HG03565 (cell line): Measurements from ENCODE around the gene CDH2.

Experiments used
- ATAC-seq: cut with Tn5 transposase; IDR thresholded peaks from one replicate; pipeline ENCODE4 v1.9.1; 2021; ENCODE audit warnings: mild to moderate bottlenecking, moderate library complexity; ENCODE audit not compliant: unreplicated experiment

The CDH2 gene

GRCh38 chr18:28171837-28172236 is 5.1 kb downstream of the CDH2 start:
- no peak for ATAC-seq

GRCh38 chr18:28168725-28169124 is 8.2 kb downstream of the CDH2 start:
- no peak for ATAC-seq

- ATAC-seq: no peak
Observed at GRCh38 chr18:28167835-28168349, 9.0 kb downstream of the CDH2 start.

- no peak for ATAC-seq
Observed at GRCh38 chr18:28164771-28165483, 12.0 kb downstream of the CDH2 start.

- no peak for ATAC-seq
Observed at GRCh38 chr18:28163201-28163775, 13.6 kb downstream of the CDH2 start.

- ATAC-seq: no peak
Observed at GRCh38 chr18:28161608-28162599, 15.0 kb downstream of the CDH2 start.

- ATAC-seq: no peak
Observed at GRCh38 chr18:28159055-28159454, 17.9 kb downstream of the CDH2 start.

GRCh38 chr18:28158083-28158581 is 18.8 kb downstream of the CDH2 start:
- no peak for ATAC-seq

- ATAC-seq: no peak
Observed at GRCh38 chr18:28153485-28154065, 23.4 kb downstream of the CDH2 start.

GRCh38 chr18:28152754-28153153 is 24.2 kb downstream of the CDH2 start:
- ATAC-seq: no peak

- no peak for ATAC-seq
Observed at GRCh38 chr18:28152354-28152753, 24.6 kb downstream of the CDH2 start.

GRCh38 chr18:28151434-28151833 is 25.5 kb downstream of the CDH2 start:
- no peak for ATAC-seq

- no peak for ATAC-seq
Observed at GRCh38 chr18:28150925-28151324, 26.0 kb downstream of the CDH2 start.

GRCh38 chr18:28149810-28150420 is 27.0 kb downstream of the CDH2 start:
- ATAC-seq: no peak

GRCh38 chr18:28147674-28148171 is 29.2 kb downstream of the CDH2 start:
- ATAC-seq: no peak

GRCh38 chr18:28143725-28144124 is 33.2 kb downstream of the CDH2 start:
- no peak for ATAC-seq

- no peak for ATAC-seq
Observed at GRCh38 chr18:28138816-28139215, 38.1 kb downstream of the CDH2 start.

GRCh38 chr18:28136071-28136470 is 40.9 kb downstream of the CDH2 start:
- no peak for ATAC-seq

GRCh38 chr18:28134774-28135173 is 42.2 kb downstream of the CDH2 start:
- no peak for ATAC-seq

GRCh38 chr18:28132084-28132483 is 44.8 kb downstream of the CDH2 start:
- ATAC-seq: no peak
